GM12892 (cell line): ENCODE results near the gene MFSD12.

Experiments
- POLR2A ChIP-seq: IDR thresholded peaks from 2 replicates; pipeline ENCODE4 v1.6.1; 2011; ENCODE audit warnings: low read depth, low read length, control low read depth
- POLR2AphosphoS5 ChIP-seq: IDR thresholded peaks from 2 replicates; pipeline ENCODE4 v1.6.1; 2011; ENCODE audit warnings: low read depth, low read length, control low read depth

DNA sequence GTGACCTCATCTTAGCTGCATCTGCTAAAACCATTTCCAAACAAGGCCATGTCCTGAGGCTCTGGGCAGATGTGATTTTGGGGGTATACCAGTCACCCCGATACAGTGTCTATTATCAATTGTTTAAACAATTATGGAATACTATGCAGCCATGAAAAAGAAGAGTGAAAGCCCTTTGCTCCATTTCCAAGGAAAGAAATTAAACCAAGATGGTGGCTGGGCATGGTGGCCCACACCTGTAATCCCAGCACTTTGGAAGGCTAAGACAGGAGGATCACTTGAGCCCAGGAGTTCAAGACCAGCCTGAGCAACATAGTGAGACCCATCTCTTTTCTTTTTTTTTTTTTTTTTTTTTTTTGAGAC, 17.6 kb downstream of the MFSD12 start:
- no peak for TF ChIP-seq POLR2A
- no peak for TF ChIP-seq POLR2AphosphoS5
